ENCODE data around the gene XKRX.

- TF ChIP-seq CTCF (conservative IDR thresholded peaks at IDR 0.05; ENCODE audit: low read depth, low read length) (no peak), EZH2 (IDR thresholded peaks at IDR 0.05; ENCODE audit: low read length, unreplicated experiment) (no peak)
These were observed 47.5 kb upstream of the XKRX start for GRCh38 chrX:100976211-100976610.

Data from PC-3 (cell line).